Activated naive CD8-positive, alpha-beta T cell treated with anti-CD3 and anti-CD28 coated beads, Interleukin-2, amount 10 ng/mL, durations not matched to agents 7 days and 5 days (primary cell): ENCODE measurements around the gene SMARCE1. TPM values are rescaled to one million over a fixed set of nuclear protein-coding genes. Genes with fewer than 3 reads are reported as not detected.
A peak's percentile ranks its signal among the peaks of the same experiment; 100 is the strongest.

Experiments used
- ATAC-seq: fragments of 150-1000 bp; cut with Tn5 transposase; one replicate; pipeline ENCODE4 v1.10.0; 2021; ENCODE audit warnings: low read depth, moderate library complexity
- POLR2A ChIA-PET: fragments of 350-600 bp; sonication (Branson Sonifier 250); formaldehyde crosslinking; loops from one replicate; lab custom pipeline; 2021; ENCODE audit warnings: antibody characterized with exemption; lab: Charles Lee
- DNase-seq: peaks from one replicate; pipeline ENCODE4 v3.0.0; 2021
- H3K27ac Mint-ChIP-seq: one replicate; pipeline ENCODE4 v1.8.0; 2022; ENCODE audit warnings: mild to moderate bottlenecking, mixed read lengths
- H3K27me3 Mint-ChIP-seq: one replicate; pipeline ENCODE4 v1.8.0; 2022; ENCODE audit warnings: mild to moderate bottlenecking, moderate library complexity, mixed read lengths
- H3K36me3 Mint-ChIP-seq: one replicate; pipeline ENCODE4 v1.8.0; 2021; ENCODE audit warnings: mild to moderate bottlenecking, mixed read lengths
- H3K4me1 Mint-ChIP-seq: one replicate; pipeline ENCODE4 v1.8.0; 2021; ENCODE audit warnings: mixed read lengths
- H3K4me3 Mint-ChIP-seq: one replicate; pipeline ENCODE4 v1.8.0; 2022; ENCODE audit warnings: mild to moderate bottlenecking, moderate library complexity, mixed read lengths
- H3K9me3 Mint-ChIP-seq: one replicate; pipeline ENCODE4 v1.8.0; 2021; ENCODE audit warnings: mixed read lengths
- total RNA-seq, 2 experiments: library from RNA; stranded (reverse); gene quantifications; one replicate each; pipeline ENCODE4 v1.2.3, GENCODE V29; 2021

The SMARCE1 gene
- total RNA-seq, 2 experiments from 2014 or later: 109 to 117 TPM

DNA sequence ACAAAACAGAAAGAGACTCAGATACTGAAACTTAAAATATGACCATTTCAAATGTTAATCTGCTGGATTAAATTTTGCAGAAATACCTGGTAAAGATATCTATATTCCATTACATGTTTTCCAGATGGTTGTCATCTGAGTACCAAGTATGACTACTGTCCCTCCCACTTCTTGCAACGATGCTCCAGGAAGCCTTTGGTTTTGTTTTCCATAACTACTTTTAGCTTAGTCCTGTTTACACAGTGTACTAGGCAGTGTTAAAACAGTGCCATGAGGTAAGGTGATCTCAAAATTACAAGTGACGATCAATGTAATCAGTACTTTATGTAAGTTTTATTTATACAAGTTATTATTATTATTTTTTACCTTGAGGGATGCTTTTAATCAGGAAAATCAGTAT, 17.8 kb downstream of the SMARCE1 start:
- ATAC-seq (no peak), DNase-seq (no peak)
- Mint-ChIP-seq H3K27ac (no peak overlapping the region), H3K4me1 (peaks cover 7% of the 10 kb centered on the region), H3K36me3 (peaks cover 28% of the 10 kb centered on the region), H3K9me3 (no peaks in the 10 kb centered on the region), H3K4me3 (no peak overlapping the region), H3K27me3 (no peaks in the 10 kb centered on the region)
- POLR2A ChIA-PET: interaction anchor here (0.6 kb wide), 1 partner anchor 17 kb away, joined by 3 read pairs; the partner anchor contains the start of gene SMARCE1

DNA sequence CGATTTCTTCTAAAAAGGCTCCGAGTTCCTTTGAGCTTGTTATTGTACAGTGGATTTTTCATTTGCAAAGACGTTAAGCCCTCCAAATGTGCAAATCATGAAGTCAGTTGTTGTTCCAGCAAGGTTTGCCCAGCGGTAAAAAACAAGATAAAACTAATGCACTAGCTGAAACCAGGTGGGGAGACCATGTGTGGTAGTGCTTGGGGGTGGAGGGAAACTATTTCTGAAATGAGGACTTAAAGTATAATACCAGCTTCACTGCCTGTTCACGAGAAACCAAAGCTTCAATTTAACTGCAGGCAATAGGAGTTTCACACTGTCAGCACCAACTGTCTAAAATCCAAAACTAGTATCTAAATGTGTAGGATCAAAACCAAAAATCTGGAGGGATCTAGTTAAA, 22.3 kb downstream of the SMARCE1 start:
- H3K27me3 Mint-ChIP-seq: no peaks in the 10 kb centered on the region
- POLR2A ChIA-PET: interaction anchor here (1.3 to 1.6 kb wide), 2 partner anchors 12 to 23 kb away, joined by 4 to 6 read pairs; partner anchors contain the start of gene SMARCE1
- no peak overlapping the region for H3K4me3 Mint-ChIP-seq
- H3K9me3 Mint-ChIP-seq: no peaks in the 10 kb centered on the region
- ATAC-seq (no peak), DNase-seq (no peak)
- peaks cover 35% of the 10 kb centered on the region for H3K4me1 Mint-ChIP-seq
- no peak overlapping the region for H3K27ac Mint-ChIP-seq
- H3K36me3 Mint-ChIP-seq: peaks cover 10% of the 10 kb centered on the region

DNA sequence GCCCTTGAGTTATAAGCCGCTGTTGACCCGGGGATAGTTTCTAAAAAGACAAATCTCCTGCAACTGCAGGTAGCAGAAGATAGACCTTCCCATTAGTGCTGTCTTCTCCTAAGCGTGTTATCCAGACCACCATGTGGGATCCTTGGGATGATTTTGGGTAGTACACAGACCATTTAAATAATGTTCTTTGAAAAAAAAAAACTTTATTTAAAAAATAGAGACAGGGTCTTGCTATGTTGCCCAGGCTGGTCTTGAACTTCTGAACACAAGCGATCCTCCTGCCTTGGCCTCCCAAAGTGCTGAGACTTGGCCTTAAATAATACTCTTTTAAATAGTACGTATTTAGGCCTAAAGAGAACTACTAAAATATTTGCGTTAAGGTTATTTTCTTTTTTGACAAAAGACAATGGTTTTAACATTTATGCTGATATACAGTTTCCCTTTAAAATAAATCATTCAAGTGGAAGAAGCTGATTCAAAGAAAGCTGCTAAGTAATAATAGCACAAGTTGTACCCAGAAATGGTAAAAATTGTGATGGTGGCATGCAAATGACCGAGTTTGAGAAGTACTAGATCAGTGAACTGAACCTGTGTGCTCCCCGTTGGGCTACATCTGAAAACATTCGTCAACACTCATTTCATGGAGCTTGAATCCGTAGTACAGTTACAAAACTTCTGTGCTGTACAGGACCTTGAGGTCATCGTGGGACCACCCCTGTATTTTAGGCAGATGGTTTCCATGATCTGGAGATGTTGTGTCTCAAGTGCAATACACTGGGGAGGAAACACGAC, 24.0 kb downstream of the SMARCE1 start:
- Mint-ChIP-seq H3K36me3 (peaks cover 3% of the 10 kb centered on the region), H3K4me1 (peaks cover 46% of the 10 kb centered on the region), H3K4me3 (no peak overlapping the region), H3K27me3 (no peaks in the 10 kb centered on the region), H3K9me3 (no peaks in the 10 kb centered on the region), H3K27ac (no peak overlapping the region)
- POLR2A ChIA-PET: interaction anchor here (1.6 kb wide), 1 partner anchor 24 kb away, joined by 6 read pairs; the partner anchor contains the start of gene SMARCE1
- ATAC-seq (no peak), DNase-seq (no peak)

DNA sequence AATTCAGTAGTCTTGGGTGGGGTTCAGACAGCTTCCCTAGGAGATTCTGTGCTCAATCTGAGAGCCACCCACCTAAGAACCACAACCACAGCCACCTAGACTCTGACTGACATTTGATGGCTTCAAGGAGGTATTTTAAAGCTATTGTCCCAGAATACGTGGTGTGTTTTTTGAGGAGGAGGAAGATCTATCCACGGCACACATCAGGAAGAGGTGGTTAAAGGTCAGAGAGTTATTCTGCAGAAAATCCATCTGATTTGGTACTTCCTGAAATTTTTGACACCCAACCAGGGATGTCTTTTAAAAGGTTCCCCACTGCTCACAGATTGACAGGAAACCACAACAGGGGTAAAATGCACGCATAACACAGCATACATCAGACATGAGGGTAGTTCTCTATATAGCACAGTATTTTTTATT, 25.1 kb downstream of the SMARCE1 start:
- DNase-seq (no peak), ATAC-seq (peak; percentile 77)
- no peaks in the 10 kb centered on the region for H3K36me3 Mint-ChIP-seq
- H3K27ac Mint-ChIP-seq: peak overlapping the region; percentile 72
- H3K4me3 Mint-ChIP-seq: peak overlapping the region; percentile 58
- H3K9me3 Mint-ChIP-seq: no peaks in the 10 kb centered on the region
- POLR2A ChIA-PET: interaction anchor here (0.6 to 3.0 kb wide), 7 partner anchors 20 to 420 kb away, joined by 3 to 14 read pairs (median 3); no protein-coding TSS in a partner anchor
- peaks cover 47% of the 10 kb centered on the region for H3K4me1 Mint-ChIP-seq
- H3K27me3 Mint-ChIP-seq: no peaks in the 10 kb centered on the region

DNA sequence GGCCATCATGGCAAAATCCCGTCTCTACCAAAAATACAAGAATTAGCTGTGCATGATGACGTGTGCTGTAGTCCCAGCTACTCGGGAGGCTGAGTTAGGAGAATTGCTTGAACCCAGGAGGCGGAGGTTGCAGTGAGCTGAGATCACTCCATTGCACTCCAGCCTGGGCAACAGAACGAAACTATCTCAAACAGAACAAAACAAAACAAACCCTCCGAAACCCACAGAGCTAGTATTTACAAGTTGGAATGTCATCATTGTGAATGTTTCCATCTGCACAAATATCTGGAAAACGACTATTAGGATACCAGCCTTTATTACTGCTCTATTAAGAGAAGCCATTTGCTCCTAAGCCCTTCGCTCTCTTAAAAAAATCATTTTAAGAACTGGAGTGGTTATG, 26.0 kb downstream of the SMARCE1 start:
- DNase-seq: no peak
- POLR2A ChIA-PET: interaction anchor here (1.3 to 3.0 kb wide), 4 partner anchors 58 to 197 kb away, joined by 3 to 14 read pairs (median 4); no protein-coding TSS in a partner anchor
- H3K27ac Mint-ChIP-seq: no peak overlapping the region
- H3K4me3 Mint-ChIP-seq: no peak overlapping the region
- H3K27me3 Mint-ChIP-seq: no peaks in the 10 kb centered on the region
- peaks cover 53% of the 10 kb centered on the region for H3K4me1 Mint-ChIP-seq
- H3K36me3 Mint-ChIP-seq: no peaks in the 10 kb centered on the region
- ATAC-seq: no peak
- H3K9me3 Mint-ChIP-seq: no peaks in the 10 kb centered on the region

DNA sequence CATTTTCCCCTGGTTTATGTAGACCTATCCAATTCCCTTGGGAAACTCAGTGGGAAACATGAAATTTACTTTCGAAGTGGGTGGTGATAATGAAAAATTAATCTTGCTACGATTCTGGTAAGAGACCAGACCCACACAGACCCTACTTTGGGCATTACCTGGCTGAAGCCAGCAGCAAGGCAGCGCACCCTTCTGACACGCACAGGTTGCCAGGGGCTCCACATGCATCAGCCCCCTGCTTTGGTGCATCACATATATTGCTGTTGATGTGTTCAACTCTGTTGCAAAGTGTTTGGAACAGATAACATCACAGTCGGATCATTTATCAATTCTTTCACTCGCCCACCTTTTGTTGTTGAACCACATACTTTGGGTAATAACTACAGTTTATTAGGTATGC, 26.6 kb downstream of the SMARCE1 start:
- no peak overlapping the region for H3K4me3 Mint-ChIP-seq
- H3K27me3 Mint-ChIP-seq: no peaks in the 10 kb centered on the region
- POLR2A ChIA-PET: interaction anchor here (1.3 to 3.0 kb wide), 5 partner anchors 16 to 198 kb away, joined by 3 to 14 read pairs (median 5); no protein-coding TSS in a partner anchor

DNA sequence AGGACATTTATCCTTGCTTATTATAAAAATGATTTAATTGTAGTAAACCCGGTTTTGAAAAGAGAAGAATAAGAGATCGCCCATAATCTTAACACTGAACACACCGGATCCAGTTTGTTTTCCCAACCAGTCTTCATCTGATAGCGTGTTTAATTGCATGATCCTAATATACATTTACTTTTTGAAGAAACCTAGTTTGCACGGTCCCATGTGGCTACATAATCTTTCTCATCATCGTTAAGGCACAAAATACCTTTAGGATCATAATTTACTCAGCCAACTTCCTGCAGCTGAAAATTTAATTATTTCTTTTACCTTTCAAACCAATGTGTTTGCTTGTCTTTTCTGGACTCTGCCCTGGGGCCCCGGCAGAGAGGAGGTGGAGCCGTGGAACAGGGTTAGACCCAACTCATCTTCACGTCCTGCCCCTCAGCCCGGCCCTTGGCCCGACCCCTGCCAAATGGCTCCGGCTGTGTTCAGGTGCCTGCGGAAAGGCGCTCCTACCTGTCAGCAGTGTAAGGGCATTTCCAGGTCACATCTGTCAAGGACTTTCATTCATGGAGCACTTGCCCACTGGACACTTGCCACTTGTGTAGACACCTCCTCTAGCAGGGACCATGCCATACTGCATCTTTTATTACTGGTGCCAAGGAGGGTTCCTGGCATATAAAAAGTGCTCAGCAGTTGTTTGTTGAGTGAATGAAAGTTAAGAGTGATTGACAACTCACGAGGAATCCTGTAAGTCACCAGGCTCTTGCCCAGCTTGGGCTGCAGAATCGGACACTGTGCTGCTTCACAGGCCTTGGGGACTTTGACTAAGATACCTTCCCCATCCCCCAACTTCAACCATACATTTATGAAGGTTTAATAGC, 28.6 kb downstream of the SMARCE1 start:
- Mint-ChIP-seq H3K27ac (peak overlapping the region; percentile 17), H3K4me3 (peak overlapping the region; percentile 78)

More for the DNA sequence above, 26.6 kb downstream of the SMARCE1 start:
- DNase-seq: no peak
- H3K36me3 Mint-ChIP-seq: no peaks in the 10 kb centered on the region
- no peak overlapping the region for H3K27ac Mint-ChIP-seq
- no peak for ATAC-seq
- no peaks in the 10 kb centered on the region for H3K9me3 Mint-ChIP-seq
- H3K4me1 Mint-ChIP-seq: peaks cover 57% of the 10 kb centered on the region

DNA sequence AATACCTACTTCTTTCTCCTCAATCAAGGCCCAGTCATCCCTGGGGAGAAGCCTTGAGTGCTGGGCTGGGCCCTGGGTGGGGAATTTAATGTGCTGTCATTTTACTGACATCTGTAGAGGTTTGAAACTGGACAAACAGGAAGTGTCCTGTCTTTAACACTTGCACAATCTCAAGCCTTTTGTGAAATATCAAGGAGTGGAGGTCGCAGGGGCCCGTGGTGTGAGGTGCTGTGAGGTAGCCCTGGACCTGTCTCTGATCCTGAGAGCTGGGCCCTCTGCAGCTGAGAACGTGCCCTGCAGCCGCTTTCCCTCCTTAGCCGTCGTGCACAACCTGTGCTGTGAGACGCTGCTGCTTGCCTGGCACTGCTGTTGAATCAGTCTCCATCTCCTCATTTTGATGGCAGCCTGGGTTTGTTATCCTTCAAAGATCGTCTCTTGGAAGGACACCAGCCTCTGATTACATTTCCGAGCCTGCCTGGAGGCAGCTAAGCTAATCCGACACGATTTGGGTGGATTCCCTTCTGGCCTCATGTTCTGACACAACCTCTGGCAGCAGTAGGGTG, 29.9 kb downstream of the SMARCE1 start:
- Mint-ChIP-seq H3K27ac (peak overlapping the region; percentile 60), H3K4me3 (no peak overlapping the region), H3K36me3 (no peaks in the 10 kb centered on the region), H3K4me1 (peaks cover 71% of the 10 kb centered on the region), H3K9me3 (no peaks in the 10 kb centered on the region), H3K27me3 (no peaks in the 10 kb centered on the region)
- DNase-seq (no peak), ATAC-seq (no peak)
- POLR2A ChIA-PET: interaction anchor here (8.7 kb wide), 1 partner anchor 56 kb away, joined by 205 read pairs; the partner anchor contains the start of gene CCR7

More for the DNA sequence above, 28.6 kb downstream of the SMARCE1 start:
- Mint-ChIP-seq H3K4me1 (peaks cover 65% of the 10 kb centered on the region), H3K36me3 (no peaks in the 10 kb centered on the region), H3K27me3 (no peaks in the 10 kb centered on the region), H3K9me3 (no peaks in the 10 kb centered on the region)
- POLR2A ChIA-PET: interaction anchor here (1.0 to 3.0 kb wide), 7 partner anchors 14 to 65 kb away, joined by 3 to 14 read pairs (median 4); no protein-coding TSS in a partner anchor
- no peak for DNase-seq
- ATAC-seq: no peak

DNA sequence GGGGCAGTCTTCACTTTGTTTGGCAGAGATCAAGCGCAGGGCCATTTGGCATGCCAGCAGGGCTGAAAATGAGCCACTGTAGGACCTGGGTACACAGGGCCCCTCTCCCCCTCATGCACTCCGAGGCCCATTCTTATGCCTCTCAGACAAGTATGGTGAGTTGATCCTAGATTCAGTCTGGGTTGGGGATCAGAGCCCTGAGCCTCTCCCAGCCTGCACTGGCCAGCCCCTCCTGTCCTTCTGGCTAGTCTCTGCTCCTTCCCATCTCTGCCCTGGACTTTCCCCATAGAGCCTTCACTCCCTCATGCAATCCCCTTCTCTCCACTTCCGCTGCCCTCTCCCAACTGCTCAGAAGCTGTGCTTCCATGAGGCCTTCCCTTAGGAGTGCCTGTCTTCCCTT, 31.0 kb downstream of the SMARCE1 start:
- Mint-ChIP-seq H3K4me3 (no peak overlapping the region), H3K9me3 (no peaks in the 10 kb centered on the region), H3K27ac (peak overlapping the region; percentile 47), H3K4me1 (peaks cover 69% of the 10 kb centered on the region), H3K27me3 (no peaks in the 10 kb centered on the region), H3K36me3 (no peaks in the 10 kb centered on the region)
- no peak for DNase-seq
- POLR2A ChIA-PET: interaction anchor here (1.1 to 8.7 kb wide), 2 partner anchors 14 to 55 kb away, joined by 3 to 205 read pairs; partner anchors contain the start of gene CCR7
- ATAC-seq: no peak

DNA sequence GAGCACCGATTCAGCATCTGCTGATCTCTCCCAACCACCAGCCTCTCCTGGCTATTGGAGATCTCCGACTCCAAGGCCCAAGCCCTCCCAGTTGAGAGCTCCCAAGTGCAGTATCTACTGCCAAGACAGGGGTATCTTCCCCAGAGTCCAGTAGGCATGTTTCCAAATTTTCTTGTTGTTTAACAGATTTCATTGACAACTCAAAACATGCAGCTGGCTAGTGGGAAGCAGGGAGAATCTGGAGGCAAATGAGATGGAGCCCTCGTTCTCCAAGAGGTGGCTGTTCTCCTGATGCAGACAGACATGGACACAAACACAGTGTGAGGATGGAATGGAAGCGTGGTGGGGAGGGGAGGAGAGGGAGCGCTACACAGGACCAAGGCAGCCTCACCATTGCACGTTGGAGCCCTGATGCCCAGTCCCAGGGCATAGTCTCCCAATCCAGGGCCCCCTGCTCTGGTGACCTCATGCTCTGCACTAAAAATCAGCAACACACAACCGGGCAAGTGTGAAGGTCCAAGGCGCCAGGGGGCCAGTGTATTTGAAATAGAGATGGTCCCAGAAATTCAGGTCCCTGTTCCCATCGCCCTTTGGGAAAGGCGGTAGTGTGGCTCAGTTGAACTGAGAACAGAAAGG, 31.7 kb downstream of the SMARCE1 start:
- POLR2A ChIA-PET: interaction anchor here (0.6 to 8.7 kb wide), 19 partner anchors 9 to 1077 kb away, joined by 3 to 205 read pairs (median 5); partner anchors contain the start of genes CCR7, EIF1 and SMARCE1
- Mint-ChIP-seq H3K27me3 (no peaks in the 10 kb centered on the region), H3K4me3 (no peak overlapping the region), H3K36me3 (no peaks in the 10 kb centered on the region), H3K9me3 (no peaks in the 10 kb centered on the region), H3K4me1 (peaks cover 68% of the 10 kb centered on the region), H3K27ac (peak overlapping the region; percentile 94)
- no peak for DNase-seq
- ATAC-seq: no peak

DNA sequence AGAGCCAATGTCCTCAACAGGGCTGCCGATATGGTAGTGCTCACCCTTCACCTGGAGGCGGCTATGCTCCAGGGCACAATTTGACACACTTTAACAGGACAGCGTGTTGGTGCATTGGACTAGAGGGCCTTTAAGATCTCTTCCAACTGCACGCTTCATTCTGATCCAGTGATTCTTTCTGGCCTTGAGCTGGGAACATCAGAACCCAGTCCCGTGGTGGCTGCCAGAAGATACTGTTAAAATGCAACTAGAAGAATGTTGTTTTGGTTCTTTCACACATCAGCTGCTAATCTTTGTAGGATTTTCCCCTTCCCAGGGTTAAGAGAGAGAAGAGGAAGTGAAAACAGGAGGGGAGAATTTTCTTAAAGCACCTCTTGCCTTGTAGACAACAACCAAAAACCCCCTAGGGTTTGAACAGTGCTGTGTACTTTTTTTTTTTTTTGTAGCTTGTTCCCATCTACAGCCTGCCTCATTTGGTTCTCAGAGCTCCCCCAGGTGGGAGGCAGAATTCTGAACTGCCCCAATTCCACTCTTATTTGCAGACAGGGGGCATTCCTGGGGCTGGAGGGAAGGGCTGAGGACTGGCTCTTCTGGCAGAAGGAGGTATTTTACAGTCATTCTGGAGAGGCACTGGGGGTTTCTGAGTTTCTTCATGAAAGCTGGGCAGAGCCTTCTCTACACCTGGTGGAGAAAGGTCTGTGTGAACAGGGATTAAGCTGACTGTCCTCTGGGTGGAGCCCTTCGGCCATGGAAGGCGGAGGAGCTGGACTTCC, 32.4 kb downstream of the SMARCE1 start:
- Mint-ChIP-seq H3K4me3 (peak overlapping the region; percentile 71), H3K27me3 (no peaks in the 10 kb centered on the region), H3K4me1 (peaks cover 68% of the 10 kb centered on the region), H3K27ac (peak overlapping the region; percentile 94), H3K36me3 (no peaks in the 10 kb centered on the region), H3K9me3 (no peaks in the 10 kb centered on the region)
- DNase-seq: no peak
- ATAC-seq: peak; percentile 39
- POLR2A ChIA-PET: interaction anchor here (0.6 to 8.7 kb wide), 19 partner anchors 8 to 1077 kb away, joined by 3 to 205 read pairs (median 5); partner anchors contain the start of genes CCR7, EIF1 and SMARCE1
